MM.1S (cell line): ENCODE measurements around the gene PEX19.

Experiments used
- DNase-seq: peaks from one replicate; pipeline ENCODE4 v3.0.0-alpha.2; 2015
- H2AFZ ChIP-seq: fragments of 300-600 bp; sonication (generic); 2 replicates; pipeline ENCODE4 v1.6.0; 2016; ENCODE audit warnings: antibody characterized with exemption, low read length
- H3F3A ChIP-seq: fragments of 300-600 bp; sonication (generic); 2 replicates; pipeline ENCODE4 v1.6.1; 2016; ENCODE audit warnings: mild to moderate bottlenecking, antibody characterized with exemption, low read length, moderate library complexity, mixed read lengths; ENCODE audit not compliant: insufficient read depth
- H3K27ac ChIP-seq: fragments of 300-600 bp; sonication (generic); 2 replicates; pipeline ENCODE4 v1.5.1; 2016; ENCODE audit warnings: mild to moderate bottlenecking, low read length
- H3K27me3 ChIP-seq: fragments of 300-600 bp; sonication (generic); replicated peaks from 2 replicates; pipeline ENCODE4 v1.6.0; 2016; ENCODE audit warnings: low read length; ENCODE audit not compliant: insufficient read depth
- H3K36me3 ChIP-seq: fragments of 300-600 bp; sonication (generic); replicated peaks from 2 replicates; pipeline ENCODE4 v1.6.1; 2016; ENCODE audit warnings: mild to moderate bottlenecking, low read length, mixed read lengths; ENCODE audit not compliant: insufficient read depth
- H3K4me1 ChIP-seq: fragments of 300-600 bp; sonication (generic); 2 replicates; pipeline ENCODE4 v1.6.1; 2016; ENCODE audit warnings: low read length, mixed read lengths
- H3K4me2 ChIP-seq: fragments of 300-600 bp; sonication (generic); 2 replicates; pipeline ENCODE4 v1.6.0; 2016; ENCODE audit warnings: low read depth, low read length
- H3K4me3 ChIP-seq: fragments of 300-600 bp; sonication (generic); 2 replicates; pipeline ENCODE4 v1.5.1; 2016; ENCODE audit warnings: low read length, mixed read lengths
- H3K79me2 ChIP-seq: fragments of 300-600 bp; sonication (generic); 2 replicates; pipeline ENCODE4 v1.6.1; 2016; ENCODE audit warnings: mixed run types, low read length, mixed read lengths
- H3K9ac ChIP-seq: fragments of 300-600 bp; sonication (generic); 2 replicates; pipeline ENCODE4 v1.6.1; 2016; ENCODE audit warnings: low read length, mixed read lengths
- H3K9me2 ChIP-seq: fragments of 300-600 bp; sonication (generic); replicated peaks from 2 replicates; pipeline ENCODE4 v1.6.1; 2016; ENCODE audit warnings: mild to moderate bottlenecking, low read length, mixed read lengths; ENCODE audit not compliant: insufficient read depth
- H3K9me3 ChIP-seq: fragments of 300-600 bp; sonication (generic); replicated peaks from 2 replicates; pipeline ENCODE4 v1.6.1; 2016; ENCODE audit warnings: mild to moderate bottlenecking, low read length, mixed read lengths; ENCODE audit not compliant: insufficient read depth
- H4K20me1 ChIP-seq: fragments of 300-600 bp; sonication (generic); 2 replicates; pipeline ENCODE4 v1.6.1; 2016; ENCODE audit warnings: mild to moderate bottlenecking, low read length, moderate library complexity, mixed read lengths; ENCODE audit not compliant: insufficient read depth
- EZH2 ChIP-seq: fragments of 300-600 bp; sonication (generic); optimal IDR thresholded peaks from 2 replicates; pipeline ENCODE3; 2017; ENCODE audit warnings: low read depth, mild to moderate bottlenecking, antibody characterized with exemption, low read length, mixed read lengths
- EZH2phosphoT487 ChIP-seq: fragments of 300-600 bp; sonication (generic); IDR thresholded peaks from 2 replicates; pipeline ENCODE4 v1.6.1; 2018; ENCODE audit warnings: antibody characterized with exemption, low read length
- TF ChIP-seq, protein P1 (sequence below): fragments of 300-600 bp; sonication (generic); IDR thresholded peaks from 2 replicates; pipeline ENCODE4 v1.5.1; 2016; ENCODE audit warnings: antibody characterized with exemption, low read length, mixed read lengths

PEX19 gene

GRCh38 chr1:160300173-160300572 lies 15.2 kb upstream of the PEX19 start:
- peaks cover 41% of the 10 kb centered on the region for H3K36me3 ChIP-seq
- H3K9ac ChIP-seq, result no peak overlapping the region
- H2AFZ ChIP-seq, result no peak overlapping the region
- no peak overlapping the region for H3K4me3 ChIP-seq
- H3K4me2 ChIP-seq, result no peak overlapping the region
- no peak for DNase-seq
- H3K4me1 ChIP-seq, result no peaks in the 10 kb centered on the region
- H4K20me1 ChIP-seq, result no peaks in the 10 kb centered on the region
- H3K79me2 ChIP-seq, result no peaks in the 10 kb centered on the region
- TF ChIP-seq EZH2, result no peak
- TF ChIP-seq EZH2phosphoT487, result no peak
- TF ChIP-seq, protein P1, sequence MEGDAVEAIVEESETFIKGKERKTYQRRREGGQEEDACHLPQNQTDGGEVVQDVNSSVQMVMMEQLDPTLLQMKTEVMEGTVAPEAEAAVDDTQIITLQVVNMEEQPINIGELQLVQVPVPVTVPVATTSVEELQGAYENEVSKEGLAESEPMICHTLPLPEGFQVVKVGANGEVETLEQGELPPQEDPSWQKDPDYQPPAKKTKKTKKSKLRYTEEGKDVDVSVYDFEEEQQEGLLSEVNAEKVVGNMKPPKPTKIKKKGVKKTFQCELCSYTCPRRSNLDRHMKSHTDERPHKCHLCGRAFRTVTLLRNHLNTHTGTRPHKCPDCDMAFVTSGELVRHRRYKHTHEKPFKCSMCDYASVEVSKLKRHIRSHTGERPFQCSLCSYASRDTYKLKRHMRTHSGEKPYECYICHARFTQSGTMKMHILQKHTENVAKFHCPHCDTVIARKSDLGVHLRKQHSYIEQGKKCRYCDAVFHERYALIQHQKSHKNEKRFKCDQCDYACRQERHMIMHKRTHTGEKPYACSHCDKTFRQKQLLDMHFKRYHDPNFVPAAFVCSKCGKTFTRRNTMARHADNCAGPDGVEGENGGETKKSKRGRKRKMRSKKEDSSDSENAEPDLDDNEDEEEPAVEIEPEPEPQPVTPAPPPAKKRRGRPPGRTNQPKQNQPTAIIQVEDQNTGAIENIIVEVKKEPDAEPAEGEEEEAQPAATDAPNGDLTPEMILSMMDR, result no peak
- H3K27ac ChIP-seq, result no peak overlapping the region
- no peaks in the 10 kb centered on the region for H3K9me3 ChIP-seq
- no peaks in the 10 kb centered on the region for H3K27me3 ChIP-seq
- no peaks in the 10 kb centered on the region for H3F3A ChIP-seq
- no peaks in the 10 kb centered on the region for H3K9me2 ChIP-seq

GRCh38 chr1:160296036-160296435 lies 11.1 kb upstream of the PEX19 start:
- Histone ChIP-seq H3K79me2 (no peaks in the 10 kb centered on the region), H4K20me1 (no peaks in the 10 kb centered on the region; the same call in 1 of the 2 replicates), H3K4me1 (no peaks in the 10 kb centered on the region), H3K4me2 (no peak overlapping the region), H3K9me2 (no peaks in the 10 kb centered on the region), H3F3A (peaks cover 9% of the 10 kb centered on the region), H3K4me3 (no peak overlapping the region), H3K27me3 (no peaks in the 10 kb centered on the region), H3K9me3 (no peaks in the 10 kb centered on the region), H3K36me3 (peaks cover 48% of the 10 kb centered on the region), H3K27ac (no peak overlapping the region), H2AFZ (no peak overlapping the region), H3K9ac (no peak overlapping the region)
- DNase-seq, result no peak
- TF ChIP-seq EZH2phosphoT487, result no peak
- TF ChIP-seq EZH2, result no peak
- TF ChIP-seq, protein P1, result no peak

DNA sequence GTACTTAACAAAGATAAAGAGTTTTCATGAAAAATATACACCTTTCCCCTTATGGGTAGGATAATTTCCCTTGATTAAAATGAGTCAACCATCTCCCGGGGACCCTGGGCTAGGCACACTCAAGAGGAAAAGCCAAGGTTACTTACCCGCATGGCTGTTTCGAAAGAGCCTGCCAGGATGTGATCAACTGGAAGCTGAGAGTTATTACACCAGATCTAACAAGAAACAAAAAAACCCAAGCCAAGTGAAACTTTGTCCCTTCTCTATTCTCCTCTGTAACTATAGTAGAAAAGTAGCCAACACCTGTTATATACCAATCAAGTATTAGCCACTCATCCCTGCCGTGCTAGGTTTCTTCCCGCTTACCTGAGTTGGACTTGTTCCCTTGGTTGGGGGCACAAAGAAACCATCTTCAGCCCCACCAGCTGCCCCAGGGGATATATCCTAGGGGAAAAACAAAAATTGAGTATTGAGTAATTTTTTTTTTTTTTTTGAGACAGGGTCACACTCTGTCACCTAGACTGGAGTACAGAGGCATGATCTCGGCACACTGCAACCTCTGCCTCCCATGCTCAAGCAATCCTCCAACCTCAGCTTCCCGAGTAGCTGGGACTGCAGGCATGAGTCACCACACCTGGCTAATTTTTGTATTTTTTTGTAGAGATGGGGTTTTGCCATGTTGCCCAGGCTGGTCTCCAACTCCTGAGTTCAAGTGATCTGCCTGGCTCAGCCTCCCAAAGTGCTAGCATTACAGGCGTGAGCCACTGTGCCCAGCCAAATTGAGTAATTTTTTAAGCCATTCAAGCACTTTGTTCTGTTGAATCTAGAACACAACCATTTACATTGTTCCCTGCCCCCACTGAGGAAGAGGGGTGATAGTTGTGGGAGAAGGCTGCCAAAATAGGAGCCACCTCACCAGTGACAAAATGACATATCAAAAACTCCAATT lies 8.4 kb upstream of the PEX19 start:
- no peaks in the 10 kb centered on the region for H3K79me2 ChIP-seq
- H3F3A ChIP-seq, result peaks cover 9% of the 10 kb centered on the region
- no peak for DNase-seq
- no peak overlapping the region for H3K4me2 ChIP-seq
- no peaks in the 10 kb centered on the region for H3K9me2 ChIP-seq
- TF ChIP-seq, protein P1, result no peak
- TF ChIP-seq EZH2phosphoT487 (no peak), EZH2 (no peak)
- no peak overlapping the region for H3K27ac ChIP-seq
- no peaks in the 10 kb centered on the region for H3K4me1 ChIP-seq
- H4K20me1 ChIP-seq, result no peaks in the 10 kb centered on the region; the same call in 1 of the 2 replicates
- no peaks in the 10 kb centered on the region for H3K9me3 ChIP-seq
- no peak overlapping the region for H3K9ac ChIP-seq
- H2AFZ ChIP-seq, result no peak overlapping the region
- H3K27me3 ChIP-seq, result no peaks in the 10 kb centered on the region
- no peak overlapping the region for H3K4me3 ChIP-seq
- peaks cover 40% of the 10 kb centered on the region for H3K36me3 ChIP-seq
